ENCODE data around the gene SCN5A.

Gene SCN5A

GRCh38 chr3:38647217-38647970 is 2.1 kb downstream of the SCN5A start:
- no peak for DNase-seq (ENCODE audit: low read depth)

- no peak for DNase-seq (ENCODE audit: low read depth)
These were observed 2.9 kb downstream of the SCN5A start for GRCh38 chr3:38646630-38647029.

DNA sequence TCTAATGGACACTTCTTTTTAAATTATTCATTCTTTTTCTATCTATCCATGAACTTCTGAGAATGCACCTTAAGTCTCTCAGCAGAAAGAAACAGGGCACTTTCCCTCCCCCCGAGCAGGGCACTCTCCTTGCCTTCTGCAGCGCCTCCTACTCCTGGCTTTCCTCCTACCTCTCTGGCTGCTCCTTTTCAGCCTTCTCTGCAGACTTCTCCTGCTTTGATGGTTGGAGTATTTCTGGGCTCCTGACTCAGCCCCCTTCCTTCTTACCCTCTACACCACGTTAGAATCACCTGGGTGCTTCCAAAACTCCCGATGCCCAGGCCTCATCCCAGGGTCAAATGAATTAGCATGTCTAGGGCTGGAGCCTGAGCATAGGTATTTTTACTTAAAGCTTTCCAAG is 3.4 kb downstream of the SCN5A start:
- no peak for DNase-seq (ENCODE audit: low read depth)

- no peak for DNase-seq (ENCODE audit: low read depth)
These were observed 3.9 kb downstream of the SCN5A start for GRCh38 chr3:38645601-38646000.

DNA sequence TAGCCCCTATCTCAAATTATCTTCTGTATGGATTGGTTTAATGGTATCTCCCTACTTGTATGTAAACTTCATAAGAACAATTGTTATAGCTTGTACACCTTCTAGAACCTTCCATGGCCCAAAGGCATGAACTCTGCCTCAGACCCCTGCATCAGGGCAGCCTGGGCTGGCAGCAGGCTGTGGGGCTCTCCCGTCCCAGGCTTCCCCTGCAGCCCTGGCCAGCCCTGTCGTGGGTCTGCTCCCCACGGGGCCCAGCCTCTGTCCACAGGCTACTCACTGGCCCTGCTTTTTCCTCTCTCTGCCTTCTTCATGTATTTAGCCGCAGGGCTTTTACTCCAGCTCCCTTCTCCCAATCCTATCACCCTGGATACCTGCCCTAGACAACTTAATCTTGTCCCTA is 4.4 kb downstream of the SCN5A start:
- no peak for DNase-seq (ENCODE audit: low read depth)

- no peak for DNase-seq (ENCODE audit: low read depth)
These were observed 4.8 kb downstream of the SCN5A start for GRCh38 chr3:38644662-38645053.

DNA sequence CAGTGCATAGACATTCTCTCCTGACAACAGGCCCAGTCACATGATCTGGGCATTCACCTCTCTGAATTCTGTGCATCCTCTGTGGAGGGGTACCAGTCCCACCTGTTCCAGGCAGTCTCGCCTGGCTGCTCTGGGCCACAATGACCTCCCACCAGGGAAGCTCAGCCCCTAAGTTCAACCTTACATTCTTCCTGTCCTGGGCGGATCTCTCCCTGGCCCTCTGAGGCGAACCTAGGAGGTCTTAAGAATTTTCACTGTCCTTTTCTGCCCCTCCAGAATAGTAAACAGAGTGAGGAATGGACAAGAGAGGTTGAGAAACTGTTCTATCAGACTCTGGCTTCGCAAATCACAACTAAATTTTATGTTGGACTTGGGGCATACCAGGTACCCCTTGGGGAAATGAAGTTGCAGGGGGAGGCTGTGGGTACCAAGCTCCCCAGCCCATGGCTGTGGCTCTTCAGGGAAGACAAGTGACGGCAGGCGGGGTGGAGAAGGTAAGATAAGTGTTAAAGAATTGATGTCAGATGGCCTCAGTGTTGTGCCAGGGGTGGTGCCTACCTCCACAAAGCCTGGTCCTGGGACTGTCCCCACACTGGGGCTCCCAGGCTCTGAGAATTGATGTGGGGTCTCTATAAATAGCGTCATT is 5.3 kb downstream of the SCN5A start:
- DNase-seq (ENCODE audit: low read depth) = no peak

DNA sequence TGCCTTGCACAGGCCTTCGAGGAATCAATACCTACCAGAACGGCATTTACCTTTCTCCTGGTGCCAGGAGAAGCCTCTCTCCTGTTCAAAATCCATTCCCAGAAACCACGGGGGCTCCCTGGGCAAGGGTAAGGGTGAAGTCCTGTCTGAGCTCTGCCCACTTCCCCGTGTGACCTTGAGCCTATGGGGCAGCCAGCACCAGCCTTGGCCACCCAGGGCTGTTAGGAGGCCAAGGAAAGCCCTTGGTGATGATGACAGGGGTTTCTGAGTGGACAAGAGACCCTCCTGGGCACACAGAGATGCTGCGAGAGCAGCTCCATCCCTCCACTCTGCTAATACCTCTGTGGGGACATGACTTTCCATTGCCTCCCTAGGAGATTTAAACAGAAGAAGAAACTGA is 5.9 kb downstream of the SCN5A start:
- no peak for DNase-seq (ENCODE audit: low read depth)

- no peak for DNase-seq (ENCODE audit: low read depth)
These were observed 6.4 kb downstream of the SCN5A start for GRCh38 chr3:38643090-38643489.

DNA sequence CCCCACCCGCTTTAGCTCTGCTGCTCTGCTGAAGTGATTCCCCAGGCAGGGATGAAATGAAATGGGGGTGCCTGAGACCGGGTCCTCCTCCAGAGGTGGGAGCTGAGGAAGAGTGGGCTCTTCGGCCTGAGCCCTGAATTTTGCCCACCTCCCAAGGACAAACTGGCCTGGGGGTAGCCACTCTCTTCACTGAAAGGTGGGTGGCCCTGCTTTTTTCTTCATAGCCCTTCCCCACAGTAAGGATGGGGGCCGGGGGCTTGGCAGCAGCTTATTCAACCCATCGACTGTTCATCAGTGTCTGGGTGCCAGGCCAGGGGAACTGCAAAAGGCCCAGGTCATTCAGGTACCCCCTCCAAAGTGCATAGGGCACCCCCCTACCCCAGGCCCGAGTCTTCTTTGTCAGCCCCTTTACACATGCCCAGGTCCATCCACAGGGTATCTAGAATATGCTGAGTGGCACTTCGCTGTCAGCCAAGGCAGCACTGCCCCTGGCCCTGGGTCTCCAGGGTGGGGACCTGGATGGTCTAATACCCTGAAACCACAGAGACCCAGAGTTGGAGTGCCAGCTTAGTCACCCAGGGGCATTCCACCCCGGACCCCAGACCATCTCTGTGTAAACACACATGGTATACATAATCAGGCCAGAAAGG is 7.9 kb downstream of the SCN5A start:
- DNase-seq (ENCODE audit: low read depth) = no peak

DNA sequence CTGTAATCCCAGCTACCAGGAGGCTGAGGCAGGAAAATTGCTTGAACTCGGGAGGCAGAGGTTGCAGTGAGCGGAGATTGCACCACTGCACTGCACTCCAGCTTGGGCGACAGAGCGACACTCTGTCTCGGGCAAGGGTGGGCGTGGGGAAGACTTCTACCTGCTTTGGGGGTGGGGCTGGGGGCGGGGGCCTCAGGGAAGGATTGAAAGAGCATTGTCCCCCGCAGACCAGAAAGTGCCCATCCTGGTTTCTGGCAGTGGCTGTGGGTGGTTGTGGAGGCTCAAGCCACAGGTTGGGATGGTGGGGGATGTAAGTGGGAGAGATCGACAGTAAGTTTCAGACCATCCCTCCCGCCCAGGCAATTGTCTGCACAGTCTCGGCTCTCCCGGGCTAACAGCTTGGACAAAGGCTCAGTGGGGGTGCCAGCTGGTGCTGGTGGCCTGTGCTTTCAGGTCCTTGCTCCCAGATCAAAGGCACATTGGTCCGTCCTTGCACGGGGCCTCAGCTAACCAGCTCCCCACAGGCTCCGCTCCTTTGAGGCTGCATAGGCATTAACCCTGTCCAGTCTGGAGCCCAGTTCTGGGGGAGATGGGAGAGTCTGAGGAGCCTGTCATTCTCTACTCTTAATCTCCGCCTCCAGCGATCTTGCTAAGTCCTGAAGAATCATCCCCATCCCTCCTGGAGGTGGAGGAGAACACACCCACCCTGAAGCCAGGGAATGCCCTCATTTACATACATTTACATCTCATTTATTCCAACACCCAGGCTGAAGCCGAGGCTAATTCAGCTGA is 8.6 kb downstream of the SCN5A start:
- no peak for DNase-seq (ENCODE audit: low read depth)

DNA sequence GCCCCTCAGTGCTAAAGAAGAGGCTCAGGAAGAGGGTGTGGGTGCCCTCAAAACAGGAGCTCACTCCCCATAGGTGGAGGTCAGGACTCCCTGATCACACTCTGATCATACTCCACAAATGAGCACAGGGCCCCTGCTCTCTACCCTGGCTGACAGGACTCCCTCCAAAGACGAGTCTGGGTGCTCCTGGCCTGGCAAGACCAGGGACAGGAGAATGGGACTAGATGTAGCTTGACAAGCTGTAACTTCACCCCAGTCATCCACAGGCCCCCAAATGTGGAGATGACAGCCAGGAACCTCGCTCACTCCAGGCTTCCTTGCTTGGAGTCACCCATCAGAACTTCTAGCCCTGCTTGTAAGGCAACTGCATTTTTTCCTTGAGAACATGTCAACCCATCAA is 11.1 kb downstream of the SCN5A start:
- no peak for DNase-seq (ENCODE audit: low read depth)

- DNase-seq (ENCODE audit: low read depth) = no peak
These were observed 11.6 kb downstream of the SCN5A start for GRCh38 chr3:38637906-38638305.

DNA sequence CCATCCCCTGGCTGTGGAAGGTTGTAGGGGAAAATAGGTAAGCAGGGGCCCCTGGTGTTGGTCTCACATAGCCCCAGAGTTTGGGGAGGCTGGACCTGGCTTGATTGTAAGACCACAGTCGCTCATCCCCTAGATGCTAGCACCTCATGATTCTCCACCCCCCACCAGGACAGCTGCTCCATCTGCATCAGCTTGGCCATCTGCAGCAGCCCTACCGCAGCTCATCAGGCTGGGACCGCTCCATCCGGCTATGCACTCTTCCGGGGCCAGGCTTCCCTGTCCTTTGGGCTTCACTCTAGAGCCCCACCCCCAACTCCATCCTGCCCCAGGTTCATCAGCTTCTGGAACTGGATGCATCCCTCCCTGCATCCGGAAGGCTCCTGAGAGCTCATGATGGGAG is 12.6 kb downstream of the SCN5A start:
- DNase-seq (ENCODE audit: low read depth) = no peak

- DNase-seq (ENCODE audit: low read depth) = no peak
These were observed 13.0 kb downstream of the SCN5A start for GRCh38 chr3:38636464-38636863.

GRCh38 chr3:38634111-38634510 is 15.4 kb downstream of the SCN5A start:
- peak; percentile 34 for DNase-seq (ENCODE audit: low read depth)

DNA sequence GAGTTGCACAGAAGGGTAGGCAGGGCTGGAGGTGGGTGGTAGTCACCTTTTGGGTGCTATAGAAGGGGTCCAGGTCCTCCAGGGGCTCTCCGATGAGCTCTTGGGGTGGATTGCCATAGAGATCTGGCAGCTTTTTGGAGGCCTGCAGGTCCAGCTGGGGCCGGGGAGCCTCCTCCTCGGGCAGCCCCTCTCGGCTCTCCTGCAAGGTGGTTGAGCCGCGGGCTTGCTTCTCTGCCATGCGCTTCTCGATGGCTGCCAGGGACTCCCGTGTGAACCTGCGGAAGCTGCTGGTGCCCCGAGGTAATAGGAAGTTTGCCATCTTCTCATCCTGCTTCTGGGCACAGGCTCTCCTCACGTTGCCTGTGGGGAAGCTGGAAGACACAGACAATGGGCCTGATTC is 16.5 kb downstream of the SCN5A start:
- DNase-seq (ENCODE audit: low read depth) = no peak

- DNase-seq (ENCODE audit: low read depth) = no peak
These were observed 18.9 kb downstream of the SCN5A start for GRCh38 chr3:38630606-38631005.

DNA sequence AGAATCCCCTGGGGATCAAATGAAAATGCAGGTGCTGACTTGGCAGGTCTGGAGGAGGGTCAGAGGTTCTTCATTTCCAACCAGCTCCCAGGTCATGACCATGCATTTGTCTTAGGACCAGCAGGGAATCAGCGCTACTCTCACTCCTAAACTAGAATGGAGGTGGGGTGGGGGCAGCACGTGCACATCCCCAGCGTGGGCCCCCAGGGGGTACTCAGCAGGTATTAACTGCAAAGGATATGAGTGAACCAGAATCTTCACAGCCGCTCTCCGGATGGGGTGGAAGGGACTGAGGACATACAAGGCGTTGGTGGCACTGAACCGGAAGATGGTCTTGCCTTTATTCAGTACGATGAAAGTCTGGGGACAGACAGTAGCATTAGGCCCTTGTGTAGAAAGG is 19.4 kb downstream of the SCN5A start:
- DNase-seq (ENCODE audit: low read depth) = no peak

- no peak for DNase-seq (ENCODE audit: low read depth)
These were observed 20.7 kb downstream of the SCN5A start for GRCh38 chr3:38628835-38629234.

GRCh38 chr3:38627956-38628355 is 21.5 kb downstream of the SCN5A start:
- no peak for DNase-seq (ENCODE audit: low read depth)

- DNase-seq (ENCODE audit: low read depth) = no peak
These were observed 23.3 kb downstream of the SCN5A start for GRCh38 chr3:38626171-38626570.

DNA sequence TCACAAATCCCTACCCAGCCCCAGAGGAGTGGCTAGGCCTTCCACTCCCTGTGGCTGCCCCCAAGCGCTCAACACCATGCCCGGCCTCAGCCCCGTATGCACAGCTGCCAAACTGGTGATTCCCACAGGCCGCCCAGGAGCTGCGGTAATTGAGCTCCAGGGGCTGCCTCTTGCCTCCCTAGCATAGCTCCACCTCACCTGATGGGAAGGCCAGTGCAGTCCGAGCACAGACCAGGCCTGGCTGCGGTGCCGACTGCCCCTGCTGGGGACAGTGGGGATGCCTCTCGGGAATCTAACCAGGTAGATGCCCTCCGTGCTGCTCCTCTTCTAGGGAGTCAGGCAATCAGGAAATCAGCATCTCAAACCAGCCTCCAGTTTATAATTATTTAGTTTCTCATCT is 25.9 kb downstream of the SCN5A start:
- DNase-seq (ENCODE audit: low read depth) = no peak
